Gastrocnemius medialis (tissue), 4 donors: ENCODE results near the gene RSPRY1.

Source experiments
- POLR2A ChIP-seq, 2 donors: fragments of 450-650 bp; IDR thresholded peaks; one replicate each; pipeline ENCODE4 v1.6.1; 2017; ENCODE audit warnings: antibody characterized with exemption in 2 of 2, mild to moderate bottlenecking in 2 of 2, moderate library complexity in 2 of 2
- TF ChIP-seq, protein P1 (sequence below), 5 experiments: fragments of 450-650 bp in 3 of 5; fragments of 200-600 bp in 2 of 5; sonication (generic) in 2 of 5; IDR thresholded peaks in 4 of 5; conservative IDR thresholded peaks in 1 of 5; 1 replicate in 4 of 5; 2 replicates in 1 of 5; pipeline ENCODE4 v1.5.1; 2016 to 2019; ENCODE audit warnings: antibody characterized with exemption in 5 of 5, mild to moderate bottlenecking in 3 of 5, moderate library complexity in 3 of 5

GRCh38 chr16:57225978-57226377 is 39.8 kb downstream of the RSPRY1 start:
- TF ChIP-seq, protein P1, sequence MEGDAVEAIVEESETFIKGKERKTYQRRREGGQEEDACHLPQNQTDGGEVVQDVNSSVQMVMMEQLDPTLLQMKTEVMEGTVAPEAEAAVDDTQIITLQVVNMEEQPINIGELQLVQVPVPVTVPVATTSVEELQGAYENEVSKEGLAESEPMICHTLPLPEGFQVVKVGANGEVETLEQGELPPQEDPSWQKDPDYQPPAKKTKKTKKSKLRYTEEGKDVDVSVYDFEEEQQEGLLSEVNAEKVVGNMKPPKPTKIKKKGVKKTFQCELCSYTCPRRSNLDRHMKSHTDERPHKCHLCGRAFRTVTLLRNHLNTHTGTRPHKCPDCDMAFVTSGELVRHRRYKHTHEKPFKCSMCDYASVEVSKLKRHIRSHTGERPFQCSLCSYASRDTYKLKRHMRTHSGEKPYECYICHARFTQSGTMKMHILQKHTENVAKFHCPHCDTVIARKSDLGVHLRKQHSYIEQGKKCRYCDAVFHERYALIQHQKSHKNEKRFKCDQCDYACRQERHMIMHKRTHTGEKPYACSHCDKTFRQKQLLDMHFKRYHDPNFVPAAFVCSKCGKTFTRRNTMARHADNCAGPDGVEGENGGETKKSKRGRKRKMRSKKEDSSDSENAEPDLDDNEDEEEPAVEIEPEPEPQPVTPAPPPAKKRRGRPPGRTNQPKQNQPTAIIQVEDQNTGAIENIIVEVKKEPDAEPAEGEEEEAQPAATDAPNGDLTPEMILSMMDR (IDR thresholded peaks at IDR 0.05 in 4 of 5, conservative IDR thresholded peaks at IDR 0.05 in 1 of 5): no peak
- no peak for TF ChIP-seq POLR2A (IDR thresholded peaks at IDR 0.05)
